ENCODE data around the gene RAB27A.

The RAB27A gene

DNA sequence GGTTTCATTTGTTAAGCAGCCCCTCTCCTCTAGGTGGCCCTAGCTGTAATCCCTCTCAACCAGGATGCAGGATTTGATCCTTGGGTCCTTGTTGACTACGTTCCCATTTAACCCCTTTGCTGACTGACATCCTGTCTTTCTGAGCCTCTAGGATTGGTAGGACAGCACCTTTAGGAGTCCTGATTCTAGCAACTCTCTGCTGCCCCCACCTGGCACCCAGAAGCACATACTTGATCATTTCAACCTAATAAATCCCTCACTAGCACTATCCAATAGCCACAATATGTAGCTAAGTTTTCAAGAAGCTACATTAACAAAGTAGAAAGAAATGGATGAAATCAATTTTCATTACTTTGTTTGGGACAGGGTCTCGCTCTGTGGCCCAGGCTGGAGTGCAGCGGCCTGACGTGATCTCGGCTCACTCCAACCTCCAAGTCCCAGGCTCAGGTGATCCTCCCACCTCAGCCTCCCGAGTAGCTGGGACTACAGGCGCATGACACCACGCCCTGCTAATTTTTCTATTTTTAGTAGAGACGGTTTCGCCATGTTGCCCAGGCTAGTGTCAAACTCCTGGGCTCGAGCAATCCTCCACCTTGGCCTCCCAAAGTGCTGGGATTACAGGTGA, 121.2 kb downstream of the RAB27A start:
- TF ChIP-seq, protein P1, sequence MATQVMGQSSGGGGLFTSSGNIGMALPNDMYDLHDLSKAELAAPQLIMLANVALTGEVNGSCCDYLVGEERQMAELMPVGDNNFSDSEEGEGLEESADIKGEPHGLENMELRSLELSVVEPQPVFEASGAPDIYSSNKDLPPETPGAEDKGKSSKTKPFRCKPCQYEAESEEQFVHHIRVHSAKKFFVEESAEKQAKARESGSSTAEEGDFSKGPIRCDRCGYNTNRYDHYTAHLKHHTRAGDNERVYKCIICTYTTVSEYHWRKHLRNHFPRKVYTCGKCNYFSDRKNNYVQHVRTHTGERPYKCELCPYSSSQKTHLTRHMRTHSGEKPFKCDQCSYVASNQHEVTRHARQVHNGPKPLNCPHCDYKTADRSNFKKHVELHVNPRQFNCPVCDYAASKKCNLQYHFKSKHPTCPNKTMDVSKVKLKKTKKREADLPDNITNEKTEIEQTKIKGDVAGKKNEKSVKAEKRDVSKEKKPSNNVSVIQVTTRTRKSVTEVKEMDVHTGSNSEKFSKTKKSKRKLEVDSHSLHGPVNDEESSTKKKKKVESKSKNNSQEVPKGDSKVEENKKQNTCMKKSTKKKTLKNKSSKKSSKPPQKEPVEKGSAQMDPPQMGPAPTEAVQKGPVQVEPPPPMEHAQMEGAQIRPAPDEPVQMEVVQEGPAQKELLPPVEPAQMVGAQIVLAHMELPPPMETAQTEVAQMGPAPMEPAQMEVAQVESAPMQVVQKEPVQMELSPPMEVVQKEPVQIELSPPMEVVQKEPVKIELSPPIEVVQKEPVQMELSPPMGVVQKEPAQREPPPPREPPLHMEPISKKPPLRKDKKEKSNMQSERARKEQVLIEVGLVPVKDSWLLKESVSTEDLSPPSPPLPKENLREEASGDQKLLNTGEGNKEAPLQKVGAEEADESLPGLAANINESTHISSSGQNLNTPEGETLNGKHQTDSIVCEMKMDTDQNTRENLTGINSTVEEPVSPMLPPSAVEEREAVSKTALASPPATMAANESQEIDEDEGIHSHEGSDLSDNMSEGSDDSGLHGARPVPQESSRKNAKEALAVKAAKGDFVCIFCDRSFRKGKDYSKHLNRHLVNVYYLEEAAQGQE (IDR thresholded peaks at IDR 0.05; ENCODE audit: insufficient read depth in 1 of 2, low read depth in 2 of 2, low read length in 2 of 2) = no peak
- TF ChIP-seq POLR2AphosphoS5 (IDR thresholded peaks at IDR 0.05; ENCODE audit: low read depth, low read length) (no peak), TAF1 (IDR thresholded peaks at IDR 0.05; ENCODE audit: borderline replicate concordance, insufficient read depth, low read length) (no peak), SIN3A (IDR thresholded peaks at IDR 0.05; ENCODE audit: borderline replicate concordance, insufficient read depth, low read length) (no peak), FOXP2 (optimal IDR thresholded peaks at IDR 0.05; ENCODE audit: borderline replicate concordance, extremely low read depth, extremely low read length, insufficient read depth) (no peak)

GRCh38 chr15:55164284-55164683, 125.3 kb downstream of the RAB27A start:
- TF ChIP-seq SIN3A (IDR thresholded peaks at IDR 0.05; ENCODE audit: borderline replicate concordance, insufficient read depth, low read length) (no peak), FOXP2 (optimal IDR thresholded peaks at IDR 0.05; ENCODE audit: borderline replicate concordance, extremely low read depth, extremely low read length, insufficient read depth) (no peak), POLR2AphosphoS5 (IDR thresholded peaks at IDR 0.05; ENCODE audit: low read depth, low read length) (no peak), TAF1 (IDR thresholded peaks at IDR 0.05; ENCODE audit: borderline replicate concordance, insufficient read depth, low read length) (no peak)
- TF ChIP-seq, protein P1 (IDR thresholded peaks at IDR 0.05; ENCODE audit: insufficient read depth in 1 of 2, low read depth in 2 of 2, low read length in 2 of 2) = no peak

All from PFSK-1 (cell line).